GM19463 (cell line): ENCODE measurements around the gene PSPC1.
"Not testable (repeated sequence)": the region's sequence is repeated elsewhere in the genome, so short reads cannot be mapped to it uniquely, and the experiment has no call there.

Experiments
- ATAC-seq: cut with Tn5 transposase; IDR thresholded peaks from one replicate; pipeline ENCODE4 v1.9.1; 2021; ENCODE audit warnings: mild to moderate bottlenecking, moderate library complexity; ENCODE audit not compliant: unreplicated experiment

Gene PSPC1

GRCh38 chr13:19766591-19766990, 16.2 kb downstream of the PSPC1 start:
- no peak for ATAC-seq

- ATAC-seq: no peak
Observed at GRCh38 chr13:19764237-19764636, 18.5 kb downstream of the PSPC1 start.

- ATAC-seq: no peak
Observed at GRCh38 chr13:19763618-19764017, 19.1 kb downstream of the PSPC1 start.

GRCh38 chr13:19759669-19760068, 23.1 kb downstream of the PSPC1 start:
- ATAC-seq: no peak

- no peak for ATAC-seq
Observed at GRCh38 chr13:19742643-19743042, 40.1 kb downstream of the PSPC1 start.

GRCh38 chr13:19737844-19738557, 44.7 kb downstream of the PSPC1 start:
- no peak for ATAC-seq

GRCh38 chr13:19726611-19727010, 56.1 kb downstream of the PSPC1 start:
- no peak for ATAC-seq

- no peak for ATAC-seq
Observed at GRCh38 chr13:19725320-19725719, 57.4 kb downstream of the PSPC1 start.

- ATAC-seq: no peak
Observed at GRCh38 chr13:19720039-19720438, 62.7 kb downstream of the PSPC1 start.

- ATAC-seq: no peak
Observed at GRCh38 chr13:19713186-19713965, 69.4 kb downstream of the PSPC1 start.

- not testable (repeated sequence) for ATAC-seq
Observed at GRCh38 chr13:19709782-19710181, 73.0 kb downstream of the PSPC1 start.

GRCh38 chr13:19709039-19709438, 73.7 kb downstream of the PSPC1 start:
- ATAC-seq: not testable (repeated sequence)

- ATAC-seq: not testable (repeated sequence)
Observed at GRCh38 chr13:19704256-19704655, 78.5 kb downstream of the PSPC1 start.

- ATAC-seq: not testable (repeated sequence)
Observed at GRCh38 chr13:19701619-19702018, 81.1 kb downstream of the PSPC1 start.

GRCh38 chr13:19700963-19701362, 81.8 kb downstream of the PSPC1 start:
- ATAC-seq: not testable (repeated sequence)

- ATAC-seq: no peak
Observed at GRCh38 chr13:19695829-19696228, 86.9 kb downstream of the PSPC1 start.

- ATAC-seq: no peak
Observed at GRCh38 chr13:19695428-19695827, 87.3 kb downstream of the PSPC1 start.

GRCh38 chr13:19691447-19691846, 91.3 kb downstream of the PSPC1 start:
- not testable (repeated sequence) for ATAC-seq

- ATAC-seq: no peak
Observed at GRCh38 chr13:19685437-19685836, 97.3 kb downstream of the PSPC1 start.

GRCh38 chr13:19685034-19685433, 97.7 kb downstream of the PSPC1 start:
- no peak for ATAC-seq

- no peak for ATAC-seq
Observed at GRCh38 chr13:19681517-19681916, 101.2 kb downstream of the PSPC1 start.

GRCh38 chr13:19680751-19681150, 102.0 kb downstream of the PSPC1 start:
- ATAC-seq: no peak
